LNCAP (cell line): Measurements from ENCODE around the gene KRTAP4-9.
"Not testable (repeated sequence)": the region's sequence is repeated elsewhere in the genome, so short reads cannot be mapped to it uniquely, and the experiment has no call there.

Experiments
- CTCF ChIP-seq: fragments of 450-650 bp; IDR thresholded peaks from 2 replicates; pipeline ENCODE4 v1.5.1; 2017; ENCODE audit warnings: mild to moderate bottlenecking

KRTAP4-9 gene

GRCh38 chr17:41105347-41105746 is at the start of gene KRTAP4-9:
Gene KRTAP4-9 (plus strand): TSS chr17:41105389. CDS start chr17:41105389, 0 bp downstream.
- not testable (repeated sequence) for TF ChIP-seq CTCF

- no peak for TF ChIP-seq CTCF
Measured at GRCh38 chr17:41057547-41057946, 47.6 kb upstream of the KRTAP4-9 start.

GRCh38 chr17:41058741-41059140 is 46.4 kb upstream of the KRTAP4-9 start:
- no peak for TF ChIP-seq CTCF

- no peak for TF ChIP-seq CTCF
Measured at GRCh38 chr17:41060052-41060604, 45.1 kb upstream of the KRTAP4-9 start, which contains the start of gene KRTAP2-3. Gene KRTAP2-3 (minus strand): TSS chr17:41060114. CDS start chr17:41060050, 64 bp downstream.

GRCh38 chr17:41061964-41062363 is 43.2 kb upstream of the KRTAP4-9 start:
- TF ChIP-seq CTCF, result no peak

- no peak for TF ChIP-seq CTCF
Measured at GRCh38 chr17:41063449-41063848, 41.7 kb upstream of the KRTAP4-9 start.

GRCh38 chr17:41064301-41064700 is 40.9 kb upstream of the KRTAP4-9 start:
- TF ChIP-seq CTCF, result no peak
